GM23338 (cell line): ENCODE results near the gene C17orf100. TPM values are rescaled to one million over a fixed set of nuclear protein-coding genes. Genes with fewer than 3 reads are reported as not detected.

Experiments used
- ATAC-seq: fragments of 200-7000 bp; cut with Tn5 transposase; 3 replicates; pipeline ENCODE4 v1.9.1; 2020
- DNase-seq: peaks from one replicate; pipeline ENCODE4 v3.0.0-alpha.2; 2015; ENCODE audit warnings: low spot score
- H2AFZ ChIP-seq: fragments of 200-600 bp; sonication (generic); 2 replicates; pipeline ENCODE4 v1.8.0; 2016; ENCODE audit warnings: antibody characterized with exemption, mild to moderate bottlenecking, moderate library complexity
- H3F3A ChIP-seq: fragments of 200-600 bp; sonication (generic); replicated peaks from 2 replicates; pipeline ENCODE4 v1.8.0; 2017; ENCODE audit warnings: antibody characterized with exemption, mixed run types, low read depth
- H3K27ac ChIP-seq: fragments of 200-600 bp; sonication (generic); 2 replicates; pipeline ENCODE4 v1.6.1; 2016; ENCODE audit warnings: low read depth
- H3K27me3 ChIP-seq: fragments of 200-600 bp; sonication (generic); 2 replicates; pipeline ENCODE4 v1.8.0; 2016; ENCODE audit warnings: mild to moderate bottlenecking, mixed run types, moderate library complexity; ENCODE audit not compliant: insufficient read depth
- H3K36me3 ChIP-seq: fragments of 200-600 bp; sonication (generic); 2 replicates; pipeline ENCODE4 v1.8.0; 2016; ENCODE audit warnings: mild to moderate bottlenecking; ENCODE audit not compliant: insufficient read depth
- H3K4me1 ChIP-seq: fragments of 200-600 bp; sonication (generic); 2 replicates; pipeline ENCODE4 v1.8.0; 2016; ENCODE audit warnings: mild to moderate bottlenecking, moderate library complexity; ENCODE audit not compliant: insufficient read depth
- H3K4me2 ChIP-seq: fragments of 200-600 bp; sonication (generic); 2 replicates; pipeline ENCODE4 v1.7.1; 2017; ENCODE audit warnings: mixed run types
- H3K4me3 ChIP-seq: fragments of 200-600 bp; sonication (generic); 2 replicates; pipeline ENCODE4 v1.6.1; 2016; ENCODE audit warnings: mixed run types
- H3K79me2 ChIP-seq: fragments of 200-600 bp; sonication (generic); replicated peaks from 2 replicates; pipeline ENCODE4 v1.8.0; 2017; ENCODE audit warnings: mild to moderate bottlenecking; ENCODE audit not compliant: insufficient read depth
- H3K9me2 ChIP-seq: fragments of 200-600 bp; sonication (generic); 2 replicates; pipeline ENCODE4 v1.8.0; 2017; ENCODE audit not compliant: insufficient read depth
- H4K20me1 ChIP-seq: fragments of 200-600 bp; sonication (generic); replicated peaks from 2 replicates; pipeline ENCODE4 v1.8.0; 2017; ENCODE audit warnings: mild to moderate bottlenecking; ENCODE audit not compliant: insufficient read depth
- H3K27ac Mint-ChIP-seq: 2 replicates; pipeline ENCODE4 v1.8.0; 2020; ENCODE audit warnings: inconsistent platforms, mild to moderate bottlenecking, moderate library complexity, mixed read lengths
- H3K27me3 Mint-ChIP-seq: 3 replicates; pipeline ENCODE4 v1.8.0; 2022; ENCODE audit warnings: low read depth, mild to moderate bottlenecking, moderate library complexity, mixed read lengths, inconsistent platforms; ENCODE audit not compliant: insufficient read depth, poor library complexity
- H3K36me3 Mint-ChIP-seq: 3 replicates; pipeline ENCODE4 v1.8.0; 2021; ENCODE audit warnings: low read depth, mild to moderate bottlenecking, inconsistent platforms, moderate library complexity, mixed read lengths
- H3K4me1 Mint-ChIP-seq: 3 replicates; pipeline ENCODE4 v1.8.0; 2020; ENCODE audit warnings: mild to moderate bottlenecking, inconsistent platforms, mixed read lengths
- H3K4me3 Mint-ChIP-seq: 3 replicates; pipeline ENCODE4 v1.8.0; 2021; ENCODE audit warnings: moderate library complexity, mild to moderate bottlenecking, inconsistent platforms, mixed read lengths
- H3K9me3 Mint-ChIP-seq: 3 replicates; pipeline ENCODE4 v1.8.0; 2020; ENCODE audit warnings: moderate library complexity, mild to moderate bottlenecking, inconsistent platforms, mixed read lengths
- CREB1 ChIP-seq: fragments of 250-450 bp; sonication (Bioruptor Pico); IDR thresholded peaks from 2 replicates; pipeline ENCODE4 v1.5.0; 2020; ENCODE audit warnings: low read depth, mild to moderate bottlenecking, moderate library complexity
- EZH2 ChIP-seq: fragments of 200-600 bp; sonication (generic); IDR thresholded peaks from one replicate; pipeline ENCODE4 v1.8.0; 2017; ENCODE audit warnings: antibody characterized with exemption, mild to moderate bottlenecking, low read depth; ENCODE audit not compliant: unreplicated experiment
- JUNB ChIP-seq: IDR thresholded peaks from one replicate; pipeline ENCODE4 v1.6.1; 2016; ENCODE audit warnings: antibody characterized with exemption; ENCODE audit not compliant: unreplicated experiment
- NANOG ChIP-seq: IDR thresholded peaks from 2 replicates; pipeline ENCODE4 v1.6.1; 2016; ENCODE audit warnings: antibody characterized with exemption, borderline replicate concordance
- POLR2AphosphoS5 ChIP-seq: IDR thresholded peaks from 2 replicates; pipeline ENCODE4 v1.6.1; 2016; ENCODE audit warnings: antibody characterized with exemption, low read depth
- STAT1 ChIP-seq: IDR thresholded peaks from one replicate; pipeline ENCODE4 v1.6.1; 2016; ENCODE audit warnings: antibody characterized with exemption; ENCODE audit not compliant: unreplicated experiment
- ZNF114 ChIP-seq: fragments of 250-450 bp; sonication (Bioruptor Pico); IDR thresholded peaks from 2 replicates; pipeline ENCODE4 v1.5.0; 2020; ENCODE audit warnings: mild to moderate bottlenecking, moderate library complexity
- ZNF331 ChIP-seq: fragments of 250-450 bp; sonication (Bioruptor Pico); IDR thresholded peaks from 2 replicates; pipeline ENCODE4 v1.5.0; 2020; ENCODE audit warnings: low read depth, mild to moderate bottlenecking, moderate library complexity
- polyA plus RNA-seq: library from polyadenylated mRNA; unstranded; fragments of >200 nt; fragmentation: Nextera tagmentation; extraction: Ambion mirVana; gene quantifications from 2 replicates; pipeline ENCODE4 v1.2.1, GENCODE V29; 2016
- total RNA-seq: library from RNA; depleted of rRNA; stranded (reverse); fragments of >200 nt; shearing (Covaris generic); gene quantifications from 2 replicates; pipeline ENCODE4 v1.2.3, GENCODE V29; 2014
- TF ChIP-seq, protein P1 (sequence below), 2 experiments: fragments of 200-600 bp in 1 of 2; sonication (generic) in 1 of 2; conservative IDR thresholded peaks; 2 replicates each; pipeline versions ENCODE4 v1.5.1 to v1.6.1; 2016 to 2017; ENCODE audit warnings: antibody characterized with exemption in 2 of 2, low read depth in 2 of 2, mild to moderate bottlenecking in 2 of 2, moderate library complexity in 1 of 2
- TF ChIP-seq, protein P2 (sequence below): IDR thresholded peaks from 2 replicates; pipeline ENCODE4 v1.6.1; 2016; ENCODE audit warnings: antibody characterized with exemption

C17orf100 gene
- total and polyA plus RNA-seq, 2 experiments from 2014 or later: 2.7 to 3.9 TPM

DNA sequence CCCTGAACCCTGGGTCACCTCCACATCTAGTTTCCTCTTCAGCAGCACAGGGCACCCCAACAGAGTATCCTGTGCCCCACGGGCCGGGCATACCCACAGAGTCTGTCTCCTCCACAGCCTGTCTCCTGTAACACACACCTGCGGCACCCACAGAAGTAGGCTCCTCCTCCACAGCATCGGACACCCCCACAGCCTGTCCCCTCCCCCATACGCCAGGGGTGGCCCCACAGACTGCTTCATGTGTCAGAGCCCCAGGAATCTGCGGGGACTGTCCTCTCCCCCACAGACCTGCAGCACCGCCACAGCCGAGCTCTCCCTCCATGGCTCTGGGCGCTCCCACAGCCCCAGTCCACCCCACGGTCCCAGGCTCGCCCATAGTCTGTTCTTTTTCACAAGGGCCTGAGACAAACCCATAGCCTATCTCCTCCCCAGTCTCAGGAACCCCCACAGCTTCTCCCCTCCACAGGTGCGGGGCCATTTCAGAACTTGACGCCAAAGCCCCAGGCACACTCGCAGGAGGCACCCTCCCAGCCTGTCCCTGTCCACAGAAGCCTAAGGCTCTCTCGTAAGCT lies 12.5 kb upstream of the C17orf100 start:
- Mint-ChIP-seq H3K27ac (peak overlapping the region; percentile 86; the same call in 1 of the 2 replicates), H3K9me3 (no peaks in the 10 kb centered on the region; the same call in 2 of the 3 replicates), H3K27me3 (peaks cover 19% of the 10 kb centered on the region), H3K4me1 (peaks cover 18% of the 10 kb centered on the region), H3K36me3 (peaks cover 28% of the 10 kb centered on the region), H3K4me3 (peak overlapping the region; percentile 91)
- peaks cover 12% of the 10 kb centered on the region for H3K4me1 ChIP-seq
- peaks cover 22% of the 10 kb centered on the region for H3K36me3 ChIP-seq
- peak overlapping the region; percentile 90 for H3K4me3 ChIP-seq
- DNase-seq (peak; percentile 9), ATAC-seq (no peak; the same call in 2 of the 3 replicates)
- H2AFZ ChIP-seq: no peak overlapping the region
- TF ChIP-seq STAT1: no peak
- no peak for TF ChIP-seq CREB1 (CRISPR knock-in tag)
- TF ChIP-seq, protein P1, sequence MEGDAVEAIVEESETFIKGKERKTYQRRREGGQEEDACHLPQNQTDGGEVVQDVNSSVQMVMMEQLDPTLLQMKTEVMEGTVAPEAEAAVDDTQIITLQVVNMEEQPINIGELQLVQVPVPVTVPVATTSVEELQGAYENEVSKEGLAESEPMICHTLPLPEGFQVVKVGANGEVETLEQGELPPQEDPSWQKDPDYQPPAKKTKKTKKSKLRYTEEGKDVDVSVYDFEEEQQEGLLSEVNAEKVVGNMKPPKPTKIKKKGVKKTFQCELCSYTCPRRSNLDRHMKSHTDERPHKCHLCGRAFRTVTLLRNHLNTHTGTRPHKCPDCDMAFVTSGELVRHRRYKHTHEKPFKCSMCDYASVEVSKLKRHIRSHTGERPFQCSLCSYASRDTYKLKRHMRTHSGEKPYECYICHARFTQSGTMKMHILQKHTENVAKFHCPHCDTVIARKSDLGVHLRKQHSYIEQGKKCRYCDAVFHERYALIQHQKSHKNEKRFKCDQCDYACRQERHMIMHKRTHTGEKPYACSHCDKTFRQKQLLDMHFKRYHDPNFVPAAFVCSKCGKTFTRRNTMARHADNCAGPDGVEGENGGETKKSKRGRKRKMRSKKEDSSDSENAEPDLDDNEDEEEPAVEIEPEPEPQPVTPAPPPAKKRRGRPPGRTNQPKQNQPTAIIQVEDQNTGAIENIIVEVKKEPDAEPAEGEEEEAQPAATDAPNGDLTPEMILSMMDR (conservative IDR thresholded peaks at IDR 0.05; ENCODE audit: low read depth in 2 of 2): no peak
- TF ChIP-seq EZH2: no peak
- no peaks in the 10 kb centered on the region for H3K9me2 ChIP-seq
- H3K27me3 ChIP-seq: no peaks in the 10 kb centered on the region
- H3K79me2 ChIP-seq: peaks cover 31% of the 10 kb centered on the region
- H3K4me2 ChIP-seq: peak overlapping the region; percentile 98
- no peak overlapping the region for H3K27ac ChIP-seq
- H3F3A ChIP-seq: peaks cover 12% of the 10 kb centered on the region; the same call in 1 of the 2 replicates
- peaks cover 3% of the 10 kb centered on the region; the same call in 1 of the 2 replicates for H4K20me1 ChIP-seq

DNA sequence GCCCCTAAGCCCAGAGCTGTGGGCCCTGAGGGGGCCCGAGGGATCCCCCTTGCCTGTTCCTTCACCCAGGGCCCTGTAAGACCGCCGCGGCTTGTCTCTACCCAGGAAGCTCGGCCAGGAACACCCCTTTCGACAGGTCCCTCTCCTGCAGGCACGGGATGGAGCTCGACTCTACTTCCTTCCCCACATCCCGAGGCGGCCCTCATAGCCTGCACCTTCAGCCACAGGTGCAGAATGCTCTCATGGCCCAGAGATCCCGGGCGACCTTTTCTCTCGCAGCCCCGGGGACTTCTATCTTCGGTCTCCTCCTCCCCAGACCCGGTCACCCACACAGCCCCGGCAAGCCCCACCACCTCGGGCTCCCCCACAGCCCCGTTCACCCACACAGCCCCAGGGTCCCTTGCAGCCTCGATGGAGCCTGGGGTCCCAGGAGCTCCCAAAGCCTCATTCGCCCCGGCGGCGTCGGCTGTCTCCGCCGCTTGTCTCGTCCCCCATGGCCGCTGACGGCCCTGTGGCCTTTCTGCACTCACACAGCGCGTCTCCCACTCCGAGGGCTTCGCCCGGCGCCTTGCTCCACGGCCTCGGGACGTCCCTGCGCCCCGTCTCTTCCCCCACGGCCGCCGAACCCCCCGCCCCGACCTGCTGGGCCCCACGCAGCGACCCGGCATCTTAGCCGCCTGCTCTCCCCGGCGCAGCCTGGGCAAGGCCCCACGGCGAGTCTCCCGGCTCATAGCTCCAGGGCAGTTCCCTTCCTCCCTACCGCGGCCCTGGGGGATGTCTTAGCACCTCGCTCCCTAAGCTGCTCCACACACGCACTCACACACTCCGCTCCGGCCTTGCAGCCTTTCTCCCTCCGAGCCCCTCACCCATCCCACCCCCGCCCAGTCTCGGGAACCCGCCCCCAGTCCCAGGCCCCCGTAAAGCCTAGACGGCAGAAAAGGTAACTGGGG lies 11.7 kb upstream of the C17orf100 start:
- peak overlapping the region; percentile 100; the same call in 1 of the 2 replicates for H3K27ac Mint-ChIP-seq
- peak; percentile 48 for ATAC-seq
- H3K27me3 Mint-ChIP-seq: peaks cover 19% of the 10 kb centered on the region
- H3K4me1 Mint-ChIP-seq: peaks cover 18% of the 10 kb centered on the region
- H3K9me3 Mint-ChIP-seq: no peaks in the 10 kb centered on the region; the same call in 2 of the 3 replicates
- Histone ChIP-seq H3F3A (peaks cover 12% of the 10 kb centered on the region; the same call in 1 of the 2 replicates), H4K20me1 (peaks cover 10% of the 10 kb centered on the region; the same call in 1 of the 2 replicates), H3K27me3 (no peaks in the 10 kb centered on the region), H2AFZ (peak overlapping the region; percentile 100; the same call in 1 of the 2 replicates), H3K36me3 (peaks cover 15% of the 10 kb centered on the region; the same call in 1 of the 2 replicates), H3K4me3 (peak overlapping the region; percentile 90), H3K79me2 (peaks cover 33% of the 10 kb centered on the region), H3K4me2 (peak overlapping the region; percentile 98), H3K4me1 (peaks cover 12% of the 10 kb centered on the region), H3K9me2 (no peaks in the 10 kb centered on the region), H3K27ac (peak overlapping the region; percentile 94; the same call in 1 of the 2 replicates)
- DNase-seq: peak; percentile 57
- H3K36me3 Mint-ChIP-seq: peaks cover 28% of the 10 kb centered on the region
- H3K4me3 Mint-ChIP-seq: peak overlapping the region; percentile 91
- TF ChIP-seq JUNB (no peak), ZNF331 (CRISPR knock-in tag) (no peak), POLR2AphosphoS5 (no peak), NANOG (no peak), ZNF114 (CRISPR knock-in tag) (no peak), STAT1 (no peak)
- TF ChIP-seq, protein P2, sequence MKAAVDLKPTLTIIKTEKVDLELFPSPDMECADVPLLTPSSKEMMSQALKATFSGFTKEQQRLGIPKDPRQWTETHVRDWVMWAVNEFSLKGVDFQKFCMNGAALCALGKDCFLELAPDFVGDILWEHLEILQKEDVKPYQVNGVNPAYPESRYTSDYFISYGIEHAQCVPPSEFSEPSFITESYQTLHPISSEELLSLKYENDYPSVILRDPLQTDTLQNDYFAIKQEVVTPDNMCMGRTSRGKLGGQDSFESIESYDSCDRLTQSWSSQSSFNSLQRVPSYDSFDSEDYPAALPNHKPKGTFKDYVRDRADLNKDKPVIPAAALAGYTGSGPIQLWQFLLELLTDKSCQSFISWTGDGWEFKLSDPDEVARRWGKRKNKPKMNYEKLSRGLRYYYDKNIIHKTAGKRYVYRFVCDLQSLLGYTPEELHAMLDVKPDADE: no peak
